ENCODE results near the gene CDHR5.
"Not testable (repeated sequence)": the region's sequence is repeated elsewhere in the genome, so short reads cannot be mapped to it uniquely, and the experiment has no call there.

CDHR5 gene

GRCh38 chr11:655036-655726 is 30.4 kb upstream of the CDHR5 start:
- no peak overlapping the region for H4K8ac ChIP-seq (ENCODE audit: low read depth, low read length)
- no peak overlapping the region for H3K23ac ChIP-seq (ENCODE audit: low read depth, low read length, poor library complexity)
- H3K9me3 ChIP-seq (replicated peaks in 1 of 2; ENCODE audit: control insufficient read depth in 2 of 2, insufficient read depth in 1 of 2, low read depth in 1 of 2, low read length in 2 of 2), result no peaks in the 10 kb centered on the region
- H4K91ac ChIP-seq (ENCODE audit: low read depth, low read length, poor library complexity), result no peak overlapping the region
- no peak overlapping the region for H2AK5ac ChIP-seq (ENCODE audit: low read depth, low read length)
- H3K18ac ChIP-seq (ENCODE audit: low read length), result no peak overlapping the region
- no peaks in the 10 kb centered on the region for H3K27me3 ChIP-seq (ENCODE audit: control insufficient read depth in 3 of 3, insufficient read depth in 3 of 3, low read depth in 1 of 3, low read length in 3 of 3)
- no peaks in the 10 kb centered on the region for H3K4me1 ChIP-seq (ENCODE audit: control insufficient read depth in 2 of 2, insufficient read depth in 1 of 2, low read depth in 1 of 2, low read length in 2 of 2)
- no peak overlapping the region for H3K4ac ChIP-seq (ENCODE audit: low read length)
- DNase-seq (ENCODE audit: low spot score), result no peak
- no peak overlapping the region for H3K27ac ChIP-seq (replicated peaks; ENCODE audit: low read length)
- no peak overlapping the region for H2BK5ac ChIP-seq (ENCODE audit: low read length)
- peaks cover 9 to 75% of the 10 kb centered on the region in 2 donors for H3K36me3 ChIP-seq (replicated peaks in 1 of 2; ENCODE audit: control insufficient read depth in 2 of 2, insufficient read depth in 2 of 2, low read length in 2 of 2)
- H3K4me3 ChIP-seq (ENCODE audit: low read length in 2 of 2), result no peak overlapping the region
- H3K9ac ChIP-seq (ENCODE audit: low read depth, low read length, poor library complexity), result no peak overlapping the region
- H3K79me1 ChIP-seq (ENCODE audit: low read depth, low read length), result peaks cover 4% of the 10 kb centered on the region
- no peak overlapping the region for H3K4me2 ChIP-seq (ENCODE audit: insufficient read depth, low read length, poor library complexity, severe bottlenecking)
- no peak overlapping the region for H3K14ac ChIP-seq (ENCODE audit: low read length)
- H2AFZ ChIP-seq (ENCODE audit: low read length), result no peak overlapping the region
- H2BK120ac ChIP-seq (ENCODE audit: low read depth, low read length), result no peak overlapping the region
- H2BK12ac ChIP-seq (ENCODE audit: low read length), result no peak overlapping the region
- no CpG with 5 or more reads among the region's 30 CpGs for WGBS, 2 donors (ENCODE audit: extremely low coverage in 2 of 2, insufficient read length in 2 of 2, insufficient replicate concordance in 1 of 2)
- H2BK15ac ChIP-seq (ENCODE audit: low read length), result no peak overlapping the region

- H3K27ac ChIP-seq (replicated peaks; ENCODE audit: low read length); H2AFZ ChIP-seq (ENCODE audit: low read length); H3K9ac ChIP-seq (ENCODE audit: low read depth, low read length, poor library complexity); H3K18ac ChIP-seq (ENCODE audit: low read length); H3K79me1 ChIP-seq (ENCODE audit: low read depth, low read length); H2AK5ac ChIP-seq (ENCODE audit: low read depth, low read length); H3K23ac ChIP-seq (ENCODE audit: low read depth, low read length, poor library complexity); H3K4ac ChIP-seq (ENCODE audit: low read length); H3K9me3 ChIP-seq (replicated peaks in 1 of 2; ENCODE audit: control insufficient read depth in 2 of 2, insufficient read depth in 1 of 2, low read depth in 1 of 2, low read length in 2 of 2); H2BK120ac ChIP-seq (ENCODE audit: low read depth, low read length); H2BK5ac ChIP-seq (ENCODE audit: low read length); H4K91ac ChIP-seq (ENCODE audit: low read depth, low read length, poor library complexity); H3K27me3 ChIP-seq (ENCODE audit: control insufficient read depth in 3 of 3, insufficient read depth in 3 of 3, low read depth in 1 of 3, low read length in 3 of 3); DNase-seq (ENCODE audit: low spot score); H3K4me1 ChIP-seq (ENCODE audit: control insufficient read depth in 2 of 2, insufficient read depth in 1 of 2, low read depth in 1 of 2, low read length in 2 of 2); H2BK15ac ChIP-seq (ENCODE audit: low read length); H3K4me3 ChIP-seq (ENCODE audit: low read length in 2 of 2); H3K4me2 ChIP-seq (ENCODE audit: insufficient read depth, low read length, poor library complexity, severe bottlenecking); H2BK12ac ChIP-seq (ENCODE audit: low read length); H4K8ac ChIP-seq (ENCODE audit: low read depth, low read length); H3K14ac ChIP-seq (ENCODE audit: low read length): not testable (repeated sequence)
- H3K36me3 ChIP-seq (replicated peaks in 1 of 2; ENCODE audit: control insufficient read depth in 2 of 2, insufficient read depth in 2 of 2, low read length in 2 of 2), result peaks cover 12 to 74% of the 10 kb centered on the region in 2 donors
- WGBS, 2 donors (ENCODE audit: extremely low coverage in 2 of 2, insufficient read length in 2 of 2, insufficient replicate concordance in 1 of 2), result no CpG with 5 or more reads among the region's 12 CpGs
These were observed 29.7 kb upstream of the CDHR5 start for GRCh38 chr11:654444-654843.

GRCh38 chr11:653837-654236 is 29.1 kb upstream of the CDHR5 start:
- no peak overlapping the region for H3K4me3 ChIP-seq (ENCODE audit: low read length in 2 of 2)
- H3K23ac ChIP-seq (ENCODE audit: low read depth, low read length, poor library complexity), result no peak overlapping the region
- H2AK5ac ChIP-seq (ENCODE audit: low read depth, low read length), result no peak overlapping the region
- no peak overlapping the region for H2BK15ac ChIP-seq (ENCODE audit: low read length)
- no peak for DNase-seq (ENCODE audit: low spot score)
- H3K79me1 ChIP-seq (ENCODE audit: low read depth, low read length), result peaks cover 1% of the 10 kb centered on the region
- H2BK120ac ChIP-seq (ENCODE audit: low read depth, low read length), result no peak overlapping the region
- H3K36me3 ChIP-seq (replicated peaks in 1 of 2; ENCODE audit: control insufficient read depth in 2 of 2, insufficient read depth in 2 of 2, low read length in 2 of 2), result peaks cover 9 to 69% of the 10 kb centered on the region in 2 donors
- no peak overlapping the region for H3K27ac ChIP-seq (replicated peaks; ENCODE audit: low read length)
- no peak overlapping the region for H2BK12ac ChIP-seq (ENCODE audit: low read length)
- no peak overlapping the region for H4K91ac ChIP-seq (ENCODE audit: low read depth, low read length, poor library complexity)
- H3K18ac ChIP-seq (ENCODE audit: low read length), result no peak overlapping the region
- no peaks in the 10 kb centered on the region for H3K9me3 ChIP-seq (replicated peaks in 1 of 2; ENCODE audit: control insufficient read depth in 2 of 2, insufficient read depth in 1 of 2, low read depth in 1 of 2, low read length in 2 of 2)
- no peaks in the 10 kb centered on the region for H3K27me3 ChIP-seq (ENCODE audit: control insufficient read depth in 3 of 3, insufficient read depth in 3 of 3, low read depth in 1 of 3, low read length in 3 of 3)
- H2BK5ac ChIP-seq (ENCODE audit: low read length), result no peak overlapping the region
- no peak overlapping the region for H4K8ac ChIP-seq (ENCODE audit: low read depth, low read length)
- H3K4me1 ChIP-seq (ENCODE audit: control insufficient read depth in 2 of 2, insufficient read depth in 1 of 2, low read depth in 1 of 2, low read length in 2 of 2), result no peaks in the 10 kb centered on the region
- H3K4me2 ChIP-seq (ENCODE audit: insufficient read depth, low read length, poor library complexity, severe bottlenecking), result no peak overlapping the region
- no peak overlapping the region for H2AFZ ChIP-seq (ENCODE audit: low read length)
- H3K9ac ChIP-seq (ENCODE audit: low read depth, low read length, poor library complexity), result no peak overlapping the region
- no peak overlapping the region for H3K14ac ChIP-seq (ENCODE audit: low read length)
- H3K4ac ChIP-seq (ENCODE audit: low read length), result no peak overlapping the region
- no CpG with 5 or more reads among the region's 15 CpGs for WGBS, 2 donors (ENCODE audit: extremely low coverage in 2 of 2, insufficient read length in 2 of 2, insufficient replicate concordance in 1 of 2)

- not testable (repeated sequence) for H3K23ac ChIP-seq (ENCODE audit: low read depth, low read length, poor library complexity); H3K4me1 ChIP-seq (ENCODE audit: control insufficient read depth in 2 of 2, insufficient read depth in 1 of 2, low read depth in 1 of 2, low read length in 2 of 2); H3K9me3 ChIP-seq (replicated peaks in 1 of 2; ENCODE audit: control insufficient read depth in 2 of 2, insufficient read depth in 1 of 2, low read depth in 1 of 2, low read length in 2 of 2); H3K4me2 ChIP-seq (ENCODE audit: insufficient read depth, low read length, poor library complexity, severe bottlenecking); H3K9ac ChIP-seq (ENCODE audit: low read depth, low read length, poor library complexity); H4K8ac ChIP-seq (ENCODE audit: low read depth, low read length); H3K4ac ChIP-seq (ENCODE audit: low read length); H3K27me3 ChIP-seq (ENCODE audit: control insufficient read depth in 3 of 3, insufficient read depth in 3 of 3, low read depth in 1 of 3, low read length in 3 of 3); H2BK120ac ChIP-seq (ENCODE audit: low read depth, low read length); H2BK15ac ChIP-seq (ENCODE audit: low read length); H3K18ac ChIP-seq (ENCODE audit: low read length); H3K79me1 ChIP-seq (ENCODE audit: low read depth, low read length); H4K91ac ChIP-seq (ENCODE audit: low read depth, low read length, poor library complexity); H2AFZ ChIP-seq (ENCODE audit: low read length); H2AK5ac ChIP-seq (ENCODE audit: low read depth, low read length); H3K14ac ChIP-seq (ENCODE audit: low read length); H2BK5ac ChIP-seq (ENCODE audit: low read length); H3K4me3 ChIP-seq (ENCODE audit: low read length in 2 of 2); H2BK12ac ChIP-seq (ENCODE audit: low read length); DNase-seq (ENCODE audit: low spot score); H3K27ac ChIP-seq (replicated peaks; ENCODE audit: low read length)
- WGBS, 2 donors (ENCODE audit: extremely low coverage in 2 of 2, insufficient read length in 2 of 2, insufficient replicate concordance in 1 of 2), result no CpG with 5 or more reads among the region's 14 CpGs
- peaks cover 9 to 68% of the 10 kb centered on the region in 2 donors for H3K36me3 ChIP-seq (replicated peaks in 1 of 2; ENCODE audit: control insufficient read depth in 2 of 2, insufficient read depth in 2 of 2, low read length in 2 of 2)
These were observed 28.4 kb upstream of the CDHR5 start for GRCh38 chr11:653136-653535.

Data from neuronal stem cell (in vitro differentiated cells).